ENCODE measurements around the gene CAMLG.

The CAMLG gene

DNA sequence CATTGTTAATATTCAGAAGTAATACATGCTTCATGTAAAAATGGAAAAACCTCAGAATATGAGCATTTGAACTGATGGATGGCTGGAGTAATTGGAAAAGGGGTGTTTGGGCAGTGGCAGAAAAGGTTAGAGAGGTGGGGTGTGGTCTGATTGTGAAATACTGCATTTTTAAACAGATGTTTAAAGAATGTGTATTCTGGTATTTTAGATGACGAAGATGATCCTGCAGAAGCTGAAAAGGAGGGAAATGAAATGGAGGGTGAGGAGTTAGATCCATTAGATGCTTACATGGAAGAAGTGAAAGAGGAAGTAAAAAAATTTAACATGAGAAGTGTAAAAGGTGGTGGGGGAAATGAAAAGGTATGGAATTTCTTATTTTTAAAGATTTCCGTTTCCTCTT lies 39.0 kb downstream of the CAMLG start:
- no peak for DNase-seq

- DNase-seq, result no peak
Observed at GRCh38 chr5:134784241-134784920, 46.0 kb downstream of the CAMLG start.

DNA sequence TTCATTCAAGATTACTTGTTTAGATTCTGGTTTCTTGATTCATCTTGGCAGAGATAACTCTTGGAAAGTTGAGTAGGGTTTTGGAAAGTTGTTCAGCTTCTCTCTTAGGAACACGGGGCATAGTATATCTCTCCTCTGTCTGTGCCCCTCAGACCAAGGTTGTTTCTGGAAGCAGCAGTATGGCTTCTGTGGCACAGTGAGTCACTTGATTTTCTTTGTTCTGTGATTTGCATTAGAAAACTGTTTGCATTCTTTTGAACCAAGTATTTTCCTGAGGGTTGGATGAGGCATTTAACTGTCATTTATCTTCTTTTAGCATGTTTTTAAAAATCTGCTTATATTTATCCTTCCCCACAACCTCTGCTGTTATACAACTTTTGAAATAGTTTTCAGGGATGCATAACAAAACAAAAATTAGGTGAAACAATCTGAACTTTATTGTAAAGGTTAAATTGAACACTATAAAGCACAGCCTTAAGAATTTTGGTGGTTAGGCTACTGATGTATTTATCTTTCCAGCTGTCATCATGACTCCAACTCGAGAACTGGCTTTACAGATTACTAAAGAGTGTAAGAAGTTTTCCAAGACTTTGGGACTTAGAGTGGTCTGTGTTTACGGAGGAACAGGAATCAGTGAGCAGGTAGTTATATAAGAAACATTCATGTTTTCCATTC lies 46.7 kb downstream of the CAMLG start:
- no peak for DNase-seq

GRCh38 chr5:134787692-134788091 lies 49.3 kb downstream of the CAMLG start:
- DNase-seq, result no peak

GRCh38 chr5:134791580-134791979 lies 53.2 kb downstream of the CAMLG start:
- DNase-seq, result no peak

DNA sequence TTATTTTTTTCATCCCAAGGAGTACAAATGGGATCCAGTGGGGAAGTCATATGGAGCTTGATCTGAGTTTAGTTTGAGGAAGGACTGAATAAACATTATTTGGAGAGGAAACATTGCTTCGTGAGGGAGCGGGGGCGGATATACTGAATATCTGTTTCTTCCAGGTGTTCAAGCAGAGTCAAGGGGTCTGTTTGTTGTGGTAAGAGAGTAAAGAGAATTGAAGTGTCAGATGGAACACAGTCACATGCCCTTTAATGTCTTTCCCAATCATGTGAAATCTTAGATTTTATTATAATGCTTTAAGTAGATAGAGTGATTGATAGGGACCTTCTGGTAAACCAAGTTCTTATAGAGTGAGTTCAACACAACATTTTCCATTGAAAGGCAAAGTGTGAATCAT lies 53.9 kb downstream of the CAMLG start:
- DNase-seq, result no peak

DNA sequence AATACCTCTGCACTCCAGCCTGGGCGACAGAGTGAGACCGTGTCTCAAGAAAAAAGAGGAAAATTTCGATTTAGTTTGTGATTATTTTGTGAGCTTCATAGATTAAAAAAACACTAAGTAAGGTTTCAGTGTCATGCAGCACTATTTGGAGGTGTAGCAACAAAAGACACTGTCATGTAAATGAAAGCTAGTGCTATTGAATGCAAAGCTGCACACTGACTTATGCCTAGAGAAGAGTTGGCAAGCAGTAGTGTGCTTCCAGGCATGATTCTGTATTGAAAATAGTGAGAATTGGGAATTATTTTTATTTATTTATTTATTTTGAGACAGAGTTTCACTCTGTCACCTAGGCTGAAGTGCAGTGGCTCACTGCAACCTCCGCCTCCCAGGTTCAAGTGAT lies 54.8 kb downstream of the CAMLG start:
- no peak for DNase-seq

- DNase-seq, result no peak
Observed at GRCh38 chr5:134794082-134794481, 55.7 kb downstream of the CAMLG start.

- DNase-seq, result no peak
Observed at GRCh38 chr5:134794819-134795218, 56.5 kb downstream of the CAMLG start.

DNA sequence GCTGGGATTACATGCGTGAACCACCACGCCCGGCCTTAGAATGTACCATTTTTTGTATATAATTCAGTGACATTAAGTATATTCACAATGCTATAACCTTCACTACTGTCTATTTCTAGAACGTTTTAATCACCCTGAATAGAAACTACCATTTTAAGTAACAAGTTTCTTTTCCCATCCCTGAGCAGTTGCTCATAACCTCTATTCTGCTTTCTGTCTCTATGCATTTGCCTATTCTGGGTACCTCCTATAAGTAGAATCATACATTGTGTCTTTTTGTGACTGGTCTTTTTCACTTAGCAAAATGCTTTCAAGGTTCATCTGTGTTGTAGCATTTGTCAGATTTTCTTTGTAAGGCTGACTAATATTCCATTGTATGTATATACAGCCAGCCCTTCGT lies 60.1 kb downstream of the CAMLG start:
- DNase-seq, result no peak
